ENCODE data around the gene ZFP1.
"Not testable (repeated sequence)": the region's sequence is repeated elsewhere in the genome, so short reads cannot be mapped to it uniquely, and the experiment has no call there.

The ZFP1 gene

DNA sequence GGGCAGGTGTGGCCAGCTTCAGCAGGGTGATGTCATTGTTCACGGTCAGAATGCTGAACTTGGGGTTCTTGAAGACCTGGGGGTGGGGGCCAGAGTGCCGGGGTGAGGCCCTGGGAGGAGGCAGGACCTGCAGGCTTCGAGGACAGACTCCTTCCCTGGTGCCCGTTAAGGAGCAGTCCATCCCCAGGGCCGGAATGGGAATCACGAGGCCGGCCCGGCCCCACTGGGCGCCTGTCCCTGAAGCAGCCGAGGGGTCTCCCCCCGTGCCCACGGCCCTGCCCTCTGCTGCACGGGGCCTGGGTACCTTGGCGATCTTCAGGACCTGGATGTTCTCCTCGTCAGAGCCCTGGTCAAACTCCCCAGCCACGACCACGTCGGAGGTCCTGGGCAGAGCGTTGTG is 57.1 kb downstream of the ZFP1 start:
- DNase-seq, result not testable (repeated sequence)

DNA sequence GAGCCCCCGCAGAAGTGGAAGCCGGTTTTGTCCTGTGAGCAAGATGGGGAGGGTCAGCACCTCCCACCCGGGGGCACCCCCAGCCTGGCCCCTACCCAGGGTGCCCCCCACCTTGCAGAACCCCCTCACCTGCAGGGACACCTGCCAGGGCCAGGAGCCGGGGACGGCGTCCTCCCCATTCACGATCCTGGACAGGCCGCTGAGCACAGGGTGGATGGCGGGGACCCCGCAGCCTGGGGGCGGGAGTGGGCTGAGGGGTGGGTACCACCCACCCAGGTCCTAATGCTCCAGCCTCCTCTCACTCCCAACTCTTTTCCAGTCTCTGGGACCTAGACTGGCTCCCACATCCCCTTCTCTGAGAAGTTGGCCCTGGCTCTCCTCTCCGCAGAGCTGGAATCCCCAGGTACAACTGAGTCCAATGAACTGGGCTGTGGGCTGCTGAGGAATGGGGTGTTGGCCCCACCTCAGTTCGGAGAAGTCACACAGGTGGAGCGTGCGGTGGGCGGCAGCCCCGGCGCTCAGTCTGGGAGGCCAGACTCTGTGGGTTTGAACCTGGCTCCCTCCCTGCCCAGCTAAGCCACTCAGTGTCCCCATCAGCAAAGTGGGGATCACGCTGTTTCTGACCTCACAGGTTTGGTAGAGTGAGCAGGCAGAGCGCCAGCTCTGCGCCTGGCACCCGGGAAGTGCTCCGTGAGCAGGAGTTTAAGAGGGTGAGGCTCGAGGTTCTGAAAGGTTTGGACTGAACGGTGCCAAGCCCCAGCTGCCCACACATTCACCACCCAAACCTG is 57.8 kb downstream of the ZFP1 start:
- not testable (repeated sequence) for DNase-seq

DNA sequence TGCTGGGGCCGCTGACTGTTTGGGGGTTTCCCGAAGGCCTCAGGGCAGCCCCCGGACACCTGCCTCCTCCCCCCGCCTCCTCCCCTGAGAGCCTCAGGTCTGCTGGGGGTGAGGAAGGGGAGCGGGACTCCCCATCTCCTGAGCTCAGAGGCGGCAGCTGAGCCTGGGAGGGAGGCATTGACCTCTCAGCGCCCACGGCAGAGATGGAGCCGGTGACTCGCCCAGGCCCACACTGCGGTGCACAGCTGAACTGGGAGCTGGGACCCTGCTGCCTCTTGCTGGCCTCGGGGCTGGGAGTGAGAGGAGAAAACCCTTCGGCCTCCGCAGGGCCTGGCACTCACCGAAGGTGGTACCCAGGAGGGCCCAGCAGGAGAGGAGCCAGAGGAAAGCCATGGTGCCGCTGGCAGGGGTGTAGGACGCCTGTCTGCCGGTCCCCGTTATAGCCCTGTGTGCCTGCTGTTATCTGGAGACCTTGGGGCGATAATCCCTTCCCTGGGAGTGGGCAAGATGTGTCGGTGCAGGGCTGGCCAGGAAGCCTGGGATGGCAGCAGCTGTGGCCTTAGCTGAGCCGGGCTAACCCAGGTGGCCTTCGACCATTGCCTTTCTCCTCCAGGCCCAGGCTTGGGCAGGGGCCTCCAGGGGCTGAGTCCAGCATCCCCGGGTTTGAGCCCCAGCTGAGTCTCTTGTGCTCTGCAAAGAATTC is 58.6 kb downstream of the ZFP1 start, which contains the start of gene CTRB2:
TSS of gene CTRB2 (minus strand) at position 413 of the 703 bp plus-strand sequence. CDS start at position 393, 20 bp downstream.
- DNase-seq, result no peak

DNA sequence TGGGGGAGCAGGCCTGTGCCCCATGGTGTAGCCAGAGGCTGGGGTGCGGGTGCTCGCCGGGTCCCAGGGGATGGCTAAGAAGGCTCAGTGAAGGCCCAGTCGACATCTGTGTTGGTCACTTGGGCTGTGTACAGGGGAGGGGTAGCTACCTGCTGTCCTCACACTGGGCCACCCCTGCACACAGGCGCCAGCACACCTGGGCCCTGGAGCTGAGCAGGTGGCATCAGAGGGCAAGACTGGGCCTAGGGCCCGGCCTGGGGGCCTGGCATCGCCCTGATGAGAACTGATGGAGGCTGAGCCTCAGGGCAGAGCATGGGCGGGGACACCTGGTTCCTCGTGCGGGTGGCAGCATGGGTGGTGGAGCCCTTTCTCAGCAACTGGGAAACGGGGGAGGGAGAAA is 59.5 kb downstream of the ZFP1 start:
- no peak for DNase-seq

DNA sequence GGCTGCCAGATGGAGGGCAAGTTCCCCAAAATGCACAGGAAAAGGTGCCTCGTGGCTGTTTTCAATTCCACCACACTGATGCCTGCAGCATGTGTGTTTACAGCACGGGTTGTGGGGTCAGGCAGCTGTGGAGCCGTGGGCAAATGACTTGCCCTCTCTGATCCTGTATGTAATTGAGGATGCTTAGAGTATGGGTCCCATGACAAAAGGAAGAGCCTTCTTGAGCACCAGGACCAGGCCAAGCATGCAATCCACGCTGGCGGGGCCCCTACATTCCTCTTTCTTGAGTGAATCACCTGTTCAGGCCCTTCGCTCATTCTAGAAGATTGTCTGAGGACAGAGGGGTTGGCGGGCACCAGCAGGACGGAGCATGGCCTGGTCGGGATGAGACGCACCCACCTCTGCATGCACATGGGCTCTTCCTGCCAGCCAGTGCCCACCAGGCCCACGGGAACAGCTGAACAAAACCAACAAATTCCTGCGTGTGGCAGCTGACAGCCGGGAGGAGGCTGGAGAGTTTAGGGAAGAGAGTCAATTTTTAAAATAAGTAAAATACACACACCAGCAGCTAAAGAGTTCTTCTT is 60.0 kb downstream of the ZFP1 start:
- DNase-seq, result no peak

DNA sequence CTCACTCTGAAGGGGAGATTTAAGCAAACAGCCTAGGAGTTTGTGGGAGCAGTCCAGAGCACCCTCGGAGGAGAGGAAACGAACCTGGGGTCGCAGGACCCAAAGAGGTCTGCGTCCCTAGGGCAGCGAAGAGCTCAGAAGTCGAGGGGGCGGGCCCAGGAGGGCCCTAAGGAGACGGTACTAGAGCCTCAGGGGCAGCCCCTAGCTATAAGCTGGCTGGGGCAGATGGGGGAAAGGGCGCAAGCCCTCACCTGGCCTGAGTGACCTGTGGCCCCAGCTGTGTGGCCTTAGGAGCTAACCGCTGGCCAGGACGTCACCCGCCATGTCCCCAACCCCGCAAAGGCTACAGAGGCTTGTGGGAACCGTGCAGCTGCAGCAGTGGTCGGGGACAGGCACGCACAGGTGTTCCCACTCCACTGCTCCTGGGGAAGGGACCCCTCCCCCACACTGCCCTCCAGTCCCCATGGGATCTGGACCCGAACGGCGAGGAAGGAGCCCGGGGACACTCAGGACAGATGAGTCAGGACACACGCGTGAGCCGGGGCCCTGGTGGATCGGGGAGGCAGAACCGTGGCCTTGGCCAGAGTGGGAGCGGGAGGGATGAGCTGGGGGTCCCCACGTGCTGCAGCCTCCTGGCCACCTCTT is 60.7 kb downstream of the ZFP1 start:
- no peak for DNase-seq

DNA sequence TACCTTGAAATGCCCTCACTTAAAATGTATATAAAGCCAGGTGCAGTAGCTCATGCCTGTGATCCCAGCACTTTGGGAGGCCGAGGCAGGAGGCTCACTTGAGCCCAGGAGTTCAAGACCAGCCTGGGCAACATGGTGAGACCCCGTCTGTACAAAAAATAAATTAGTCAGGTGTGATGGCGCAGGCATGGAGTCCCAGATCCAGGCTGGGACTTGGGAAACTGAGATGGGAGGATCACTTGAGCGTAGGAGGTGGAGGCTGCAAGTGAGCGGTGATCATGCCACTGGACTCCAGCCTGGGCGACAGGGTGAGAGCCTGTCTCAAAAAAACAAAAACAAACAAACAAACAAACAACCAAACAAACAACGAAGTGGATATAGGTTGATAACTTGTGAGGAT is 61.2 kb downstream of the ZFP1 start:
- not testable (repeated sequence) for DNase-seq

DNA sequence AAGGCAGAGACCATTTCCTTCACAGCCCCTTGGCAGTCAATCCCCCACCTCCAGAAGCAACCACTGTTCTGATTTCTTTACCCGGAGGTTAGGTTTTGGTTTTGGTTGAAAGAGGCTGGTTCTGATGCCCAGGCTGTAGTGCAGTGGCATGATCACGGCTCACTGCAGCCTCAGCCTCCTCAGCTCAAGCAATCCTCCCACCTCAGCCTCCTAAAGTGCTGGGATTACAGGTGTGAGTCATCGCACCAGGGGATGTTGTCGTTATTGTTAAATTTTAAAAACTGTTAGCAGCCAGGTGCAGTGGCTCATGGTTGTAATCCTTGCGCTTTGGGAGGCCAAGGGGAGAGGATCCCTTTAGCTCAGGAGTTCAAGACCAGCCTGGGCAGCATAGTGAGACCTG is 61.6 kb downstream of the ZFP1 start:
- DNase-seq, result no peak

DNA sequence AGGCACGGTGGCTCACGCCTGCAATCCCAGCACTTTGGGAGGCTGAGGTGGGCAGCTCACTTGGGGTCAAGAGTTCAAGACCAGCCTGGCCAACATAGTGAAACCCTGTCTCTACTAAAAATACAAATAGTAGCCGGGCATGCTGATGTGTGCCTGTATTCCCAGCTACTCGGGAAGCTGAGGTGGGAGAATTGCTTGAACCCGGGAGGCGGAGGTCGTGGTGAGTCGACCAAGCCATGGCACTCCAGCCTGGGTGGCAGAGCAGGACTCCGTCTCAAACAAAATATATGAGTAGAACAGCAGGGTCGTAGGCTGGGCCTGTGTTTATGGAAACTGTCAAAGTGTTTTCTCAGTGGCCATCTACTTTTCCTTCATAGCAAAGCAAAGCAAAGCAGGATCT is 63.0 kb downstream of the ZFP1 start:
- DNase-seq, result not testable (repeated sequence)

DNA sequence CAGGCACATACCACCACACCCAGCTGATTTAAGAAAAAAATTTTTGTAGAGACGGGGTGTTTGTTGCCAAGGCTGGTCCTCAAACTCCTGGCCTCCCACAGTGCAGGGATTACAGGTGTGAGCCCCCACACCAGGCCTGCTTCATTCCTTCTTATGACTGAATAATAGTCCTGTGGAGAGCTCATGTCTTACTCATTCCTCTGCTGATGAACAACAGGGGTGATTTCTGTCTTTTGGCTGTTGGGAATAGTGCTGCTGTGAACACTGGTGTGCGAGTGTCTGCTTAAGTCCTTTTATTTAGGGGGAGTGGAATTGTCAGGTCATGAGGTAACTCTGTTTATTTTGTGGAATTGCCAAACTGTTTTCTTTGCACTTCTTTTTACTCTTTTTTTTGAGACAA is 67.8 kb downstream of the ZFP1 start:
- DNase-seq, result no peak

DNA sequence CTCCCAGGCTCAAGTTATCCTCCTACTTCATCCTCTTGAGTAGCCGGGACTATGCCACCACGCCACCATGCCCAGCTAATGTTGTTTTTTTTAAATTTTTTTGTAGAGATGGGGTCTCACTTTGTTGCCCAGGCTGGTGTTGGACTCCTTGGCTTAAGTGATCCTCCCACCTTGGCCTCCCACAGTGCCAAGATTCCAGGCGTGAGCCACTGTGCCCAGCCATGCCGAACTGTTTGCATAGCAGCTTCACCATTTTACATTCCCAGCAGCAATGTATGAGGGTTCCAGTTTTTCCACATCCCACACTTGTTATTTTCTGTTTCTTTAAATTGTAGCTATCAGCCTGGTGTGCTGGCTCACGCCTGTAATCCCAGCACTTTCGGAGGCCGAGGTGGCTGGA is 68.3 kb downstream of the ZFP1 start:
- DNase-seq, result no peak

DNA sequence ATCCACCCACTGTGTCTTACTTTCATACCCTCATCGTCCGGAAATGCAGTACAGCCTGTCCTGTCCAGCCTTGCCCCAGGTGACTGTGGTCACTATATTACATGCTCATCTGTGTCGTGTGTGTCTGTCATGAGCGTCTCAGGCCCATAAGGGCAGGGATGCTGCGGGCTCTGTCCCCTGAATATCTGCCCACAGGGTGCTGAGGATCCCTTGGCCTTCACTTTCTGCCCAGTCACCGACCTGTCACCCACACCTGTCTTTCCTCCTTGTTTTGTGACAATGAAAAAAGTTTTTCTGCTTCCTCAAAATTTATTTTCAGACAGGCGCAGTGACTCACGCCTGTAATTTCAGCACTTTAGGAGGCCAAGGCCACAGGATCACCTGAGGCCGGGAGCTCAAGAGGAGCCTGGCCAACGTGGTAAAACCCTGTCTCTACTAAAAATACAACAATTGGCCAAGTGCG is 69.1 kb downstream of the ZFP1 start:
- DNase-seq, result no peak

DNA sequence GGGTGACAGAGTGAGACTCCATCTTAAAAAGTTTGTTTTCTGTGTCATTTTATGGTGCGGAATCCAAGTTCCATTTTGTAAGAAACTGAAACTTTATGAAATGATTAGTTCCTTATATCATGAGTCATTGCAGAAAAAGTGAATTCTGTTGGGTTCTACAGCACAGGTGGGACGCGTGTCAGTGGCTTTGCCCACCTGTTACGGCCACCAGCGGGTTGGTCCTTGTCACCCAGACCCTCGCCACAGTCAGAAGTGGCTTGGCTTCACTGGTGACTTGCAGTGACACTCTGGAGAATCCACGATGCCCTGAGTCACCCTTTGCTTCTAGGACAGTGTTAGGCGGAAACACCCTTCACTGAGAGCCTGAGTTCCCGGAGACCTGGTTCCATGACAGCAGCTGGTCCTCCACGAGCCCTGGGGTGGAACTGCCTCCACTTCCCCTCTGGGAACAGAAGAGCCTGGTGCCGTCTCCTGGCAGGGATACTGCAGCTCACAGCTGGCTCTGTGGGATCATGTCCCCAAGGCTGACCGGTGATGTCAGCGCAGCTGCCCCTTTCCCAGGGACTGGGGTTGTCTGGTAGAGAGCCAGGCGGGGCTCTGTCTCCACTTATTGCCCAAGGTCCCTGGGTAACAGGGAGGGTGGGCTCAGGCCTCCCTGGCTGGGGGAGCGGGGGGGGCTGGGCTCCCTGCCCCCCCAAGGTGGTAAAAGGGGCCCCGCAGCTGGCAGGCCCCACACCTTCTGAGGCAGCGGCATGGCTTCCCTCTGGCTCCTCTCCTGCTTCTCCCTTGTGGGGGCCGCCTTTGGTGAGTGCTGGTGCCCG is 70.1 kb downstream of the ZFP1 start, which contains the start of gene CTRB1:
TSS of gene CTRB1 (plus strand) at position 733 of the 821 bp plus-strand sequence. CDS start at position 753, 20 bp downstream.
- DNase-seq, result no peak

DNA sequence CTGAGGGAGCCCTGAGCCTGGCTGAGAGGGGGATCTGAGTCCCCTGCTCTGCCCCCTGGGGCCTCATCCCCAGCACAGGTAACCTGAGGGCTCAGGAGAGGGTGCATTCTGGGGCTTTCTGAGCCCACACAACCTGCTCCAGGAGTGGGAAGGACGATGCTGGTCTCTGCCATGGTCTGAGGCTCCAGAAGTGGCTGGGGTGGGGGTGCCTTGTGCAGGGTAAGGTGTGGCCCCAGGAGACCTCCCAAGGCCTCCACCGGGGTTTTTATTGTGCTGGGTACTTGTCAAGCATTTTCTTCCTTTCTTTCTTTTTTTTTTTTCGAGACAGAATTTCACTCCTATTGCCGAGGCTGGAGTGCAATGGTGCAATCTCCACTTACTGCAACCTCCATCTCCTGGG is 70.8 kb downstream of the ZFP1 start:
- no peak for DNase-seq

DNA sequence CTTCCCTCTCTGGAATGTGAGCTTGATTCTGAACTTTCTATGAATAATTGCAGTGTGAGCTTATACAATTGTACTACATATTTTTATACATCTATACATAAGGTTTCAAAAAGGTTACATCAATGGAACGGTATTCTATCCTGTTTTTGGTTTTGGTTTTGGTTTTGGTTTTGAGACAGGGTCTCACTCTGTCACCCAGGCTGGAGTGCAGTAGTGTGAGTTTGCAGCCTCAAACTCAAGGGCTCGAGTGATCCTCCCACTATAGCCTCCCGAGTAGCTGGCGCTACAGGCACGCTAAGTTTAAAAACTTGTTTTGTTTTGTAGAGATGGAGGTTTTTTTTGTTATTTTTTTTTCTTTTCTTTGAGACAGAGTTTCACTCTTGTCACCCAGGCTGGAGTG is 71.5 kb downstream of the ZFP1 start:
- no peak for DNase-seq

All from T-helper 9 cell (primary cell).